Spleen (tissue), 7 donors: ENCODE measurements around the gene AQP5.

Experiments
- POLR2A ChIP-seq, 3 donors: fragments of 450-650 bp; IDR thresholded peaks; one replicate each; pipeline ENCODE4 v1.5.1; 2017; ENCODE audit warnings: antibody characterized with exemption in 3 of 3, mild to moderate bottlenecking in 1 of 3
- POLR2AphosphoS5 ChIP-seq, 3 donors: sonication (generic); formaldehyde crosslinking; IDR thresholded peaks; one replicate each; pipeline ENCODE4 v1.5.1; 2017; ENCODE audit warnings: antibody characterized with exemption in 3 of 3
- TF ChIP-seq, protein P1 (sequence below), 11 experiments: fragments of 200-600 bp in 7 of 11; fragments of 450-650 bp in 4 of 11; sonication (generic) in 4 of 11; IDR thresholded peaks in 8 of 11; conservative IDR thresholded peaks in 3 of 11; 1 replicate in 7 of 11; 2 replicates in 4 of 11; pipeline versions ENCODE4 v1.4.0 to v1.8.0; 2016 to 2021; ENCODE audit warnings: antibody characterized with exemption in 11 of 11, inconsistent platforms in 4 of 11, mild to moderate bottlenecking in 1 of 11
- donor health status: DM: no; HTN: no; CAD: no; lungs with moderate emphysema.
- donor health status: DM: no; HTN: no; CAD: no.
- donor health status: DM: no; HTN: no; CAD: no.

- TF ChIP-seq, protein P1, sequence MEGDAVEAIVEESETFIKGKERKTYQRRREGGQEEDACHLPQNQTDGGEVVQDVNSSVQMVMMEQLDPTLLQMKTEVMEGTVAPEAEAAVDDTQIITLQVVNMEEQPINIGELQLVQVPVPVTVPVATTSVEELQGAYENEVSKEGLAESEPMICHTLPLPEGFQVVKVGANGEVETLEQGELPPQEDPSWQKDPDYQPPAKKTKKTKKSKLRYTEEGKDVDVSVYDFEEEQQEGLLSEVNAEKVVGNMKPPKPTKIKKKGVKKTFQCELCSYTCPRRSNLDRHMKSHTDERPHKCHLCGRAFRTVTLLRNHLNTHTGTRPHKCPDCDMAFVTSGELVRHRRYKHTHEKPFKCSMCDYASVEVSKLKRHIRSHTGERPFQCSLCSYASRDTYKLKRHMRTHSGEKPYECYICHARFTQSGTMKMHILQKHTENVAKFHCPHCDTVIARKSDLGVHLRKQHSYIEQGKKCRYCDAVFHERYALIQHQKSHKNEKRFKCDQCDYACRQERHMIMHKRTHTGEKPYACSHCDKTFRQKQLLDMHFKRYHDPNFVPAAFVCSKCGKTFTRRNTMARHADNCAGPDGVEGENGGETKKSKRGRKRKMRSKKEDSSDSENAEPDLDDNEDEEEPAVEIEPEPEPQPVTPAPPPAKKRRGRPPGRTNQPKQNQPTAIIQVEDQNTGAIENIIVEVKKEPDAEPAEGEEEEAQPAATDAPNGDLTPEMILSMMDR (IDR thresholded peaks at IDR 0.05 in 8 of 11, conservative IDR thresholded peaks at IDR 0.05 in 3 of 11), result no peak
- TF ChIP-seq POLR2A (IDR thresholded peaks at IDR 0.05), result no peak
- no peak for TF ChIP-seq POLR2AphosphoS5 (IDR thresholded peaks at IDR 0.05)
Measured at GRCh38 chr12:49951411-49952240, 10.0 kb upstream of the AQP5 start.
